ENCODE results near the gene SRGAP1. TPM values are rescaled to one million over a fixed set of nuclear protein-coding genes. Genes with fewer than 3 reads are reported as not detected.
A peak's percentile ranks its signal among the peaks of the same experiment; 100 is the strongest.

Gene SRGAP1
- total and polyA plus RNA-seq, 2 of the 4 experiments (the other 2 are of a cell fraction), result 10.0 to 10.2 TPM

GRCh38 chr12:64171715-64172114, 327.2 kb downstream of the SRGAP1 start:
- H3K4me1 ChIP-seq (ENCODE audit: control insufficient read depth, insufficient read depth, low read length), result peaks cover 21% of the 10 kb centered on the region
- peak; percentile 61 for ATAC-seq (ENCODE audit: low read depth)

More at GRCh38 chr12:64171715-64172114, 327.2 kb downstream of the SRGAP1 start:
- peak; percentile 67 for DNase-seq
- Histone ChIP-seq H3K56ac (ENCODE audit: extremely low read depth, insufficient read depth, low read length) (peak overlapping the region; percentile 48; the same call in 1 of the 2 replicates), H4K91ac (ENCODE audit: insufficient read depth, low read depth, low read length) (peak overlapping the region; percentile 94; the same call in 1 of the 2 replicates), H3K9ac (ENCODE audit: low read depth, low read length) (no peak overlapping the region), H3K79me1 (ENCODE audit: low read depth in 1 of 2, low read length in 2 of 2) (peaks cover 0 to 13% of the 10 kb centered on the region in 2 experiments; a peak in 2 of 4 replicates), H3K9me3 (ENCODE audit: control insufficient read depth, insufficient read depth, low read length) (no peaks in the 10 kb centered on the region), H3K27me3 (ENCODE audit: control insufficient read depth, insufficient read depth, low read length) (no peaks in the 10 kb centered on the region), H2AK9ac (replicated peaks; ENCODE audit: low read depth, low read length, poor library complexity) (peak overlapping the region; percentile 21), H2BK120ac (ENCODE audit: low read depth, low read length) (peak overlapping the region; percentile 95; the same call in 1 of the 2 replicates), H3K36me3 (ENCODE audit: control insufficient read depth, insufficient read depth, low read length) (no peaks in the 10 kb centered on the region), H3K4me2 (ENCODE audit: low read depth, low read length) (no peak overlapping the region), H3K18ac (ENCODE audit: low read depth, low read length) (peak overlapping the region; percentile 89; the same call in 1 of the 2 replicates), H3K4me3 (ENCODE audit: insufficient read depth, low read depth, low read length) (no peak overlapping the region), H2BK5ac (ENCODE audit: low read depth, low read length, poor library complexity, severe bottlenecking) (peak overlapping the region; percentile 89), H3K23ac (ENCODE audit: low read depth, low read length) (peak overlapping the region; percentile 62), H3K4ac (ENCODE audit: low read depth, low read length) (peak overlapping the region; percentile 91; the same call in 1 of the 2 replicates), H4K8ac (ENCODE audit: low read depth in 2 of 2, low read length in 2 of 2) (peak overlapping the region; percentile 86 to 89), H3K14ac (replicated peaks; ENCODE audit: low read depth, low read length) (peak overlapping the region; percentile 76; the same call in 1 of the 2 replicates), H2AK5ac (ENCODE audit: low read depth, low read length) (no peak overlapping the region; the same call in 1 of the 2 replicates), H3K27ac (ENCODE audit: insufficient read depth, low read length) (peak overlapping the region; percentile 43; the same call in 1 of the 2 replicates), H3K9me1 (ENCODE audit: insufficient read depth, low read length) (peaks cover 11% of the 10 kb centered on the region), H2BK20ac (ENCODE audit: low read depth, low read length) (peak overlapping the region; percentile 98), H4K20me1 (ENCODE audit: insufficient read depth, low read length) (no peaks in the 10 kb centered on the region), H2BK15ac (ENCODE audit: low read depth, low read length) (peak overlapping the region; percentile 78; the same call in 2 of the 3 replicates), H4K5ac (ENCODE audit: low read depth, low read length) (no peak overlapping the region; the same call in 1 of the 2 replicates), H2AFZ (replicated peaks; ENCODE audit: low read length, poor library complexity) (no peak overlapping the region)
- POLR2A ChIA-PET (ENCODE audit: unreplicated experiment), result no interaction called here
- WGBS, 2 experiments (ENCODE audit: extremely low coverage in 2 of 2, insufficient read length in 1 of 2), result no CpG with 5 or more reads among the region's 1 CpG
- intact Hi-C loops (cut with micrococcal nuclease) (no loop called here), in situ Hi-C loops (cut with MboI; ENCODE audit: low sequenced_read_pairs) (no loop called here), dilution Hi-C loops (cut with HindIII; ENCODE audit: low sequenced_read_pairs, unreplicated experiment) (no loop called here)
- CTCF ChIA-PET, result interaction anchor here (1.3 kb wide), 1 partner anchor 328 kb away, joined by 3 read pairs; no protein-coding TSS in a partner anchor
- BruUV-seq (replicated peaks), result no TSS peak
- TF ChIP-seq RCOR1 (IDR thresholded peaks at IDR 0.05; ENCODE audit: insufficient replicate concordance, low read length), result no peak
- peak; percentile 35; the same call in 1 of the 2 replicates for TF ChIP-seq FOS (IDR thresholded peaks at IDR 0.05; ENCODE audit: low read depth, low read length)
